ENCODE results near the gene RFPL4A. TPM values are rescaled to one million over a fixed set of nuclear protein-coding genes. Genes with fewer than 3 reads are reported as not detected.

Gene RFPL4A
- total and polyA plus RNA-seq, 2 donors (not counting 1 experiment from before 2014, with no cell fraction given), result not detected

DNA sequence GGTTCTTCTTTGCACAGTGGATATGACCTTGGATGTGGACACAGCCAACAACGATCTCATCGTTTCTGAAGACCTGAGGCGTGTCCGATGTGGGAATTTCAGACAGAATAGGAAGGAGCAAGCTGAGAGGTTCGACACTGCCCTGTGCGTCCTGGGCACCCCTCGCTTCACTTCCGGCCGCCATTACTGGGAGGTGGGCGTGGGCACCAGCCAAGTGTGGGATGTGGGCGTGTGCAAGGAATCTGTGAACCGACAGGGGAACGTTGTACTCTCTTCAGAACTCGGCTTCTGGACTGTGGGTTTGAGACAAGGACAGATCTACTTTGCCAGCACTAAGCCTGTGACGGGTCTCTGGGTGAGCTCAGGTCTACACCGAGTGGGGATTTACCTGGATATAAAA, 19.4 kb downstream of the RFPL4A start:
- H3K9me3 ChIP-seq (ENCODE audit: control insufficient read depth, insufficient read depth, low read depth, low read length), result no peaks in the 10 kb centered on the region
- no peak overlapping the region for H3K9ac ChIP-seq (ENCODE audit: insufficient read depth, low read length)
- H4K20me1 ChIP-seq (ENCODE audit: control insufficient read depth, extremely low read depth, insufficient read depth, low read length), result no peaks in the 10 kb centered on the region
- TF ChIP-seq EZH2 (IDR thresholded peaks at IDR 0.05; ENCODE audit: low read length, missing control alignments), result no peak
- TF ChIP-seq, protein P1, sequence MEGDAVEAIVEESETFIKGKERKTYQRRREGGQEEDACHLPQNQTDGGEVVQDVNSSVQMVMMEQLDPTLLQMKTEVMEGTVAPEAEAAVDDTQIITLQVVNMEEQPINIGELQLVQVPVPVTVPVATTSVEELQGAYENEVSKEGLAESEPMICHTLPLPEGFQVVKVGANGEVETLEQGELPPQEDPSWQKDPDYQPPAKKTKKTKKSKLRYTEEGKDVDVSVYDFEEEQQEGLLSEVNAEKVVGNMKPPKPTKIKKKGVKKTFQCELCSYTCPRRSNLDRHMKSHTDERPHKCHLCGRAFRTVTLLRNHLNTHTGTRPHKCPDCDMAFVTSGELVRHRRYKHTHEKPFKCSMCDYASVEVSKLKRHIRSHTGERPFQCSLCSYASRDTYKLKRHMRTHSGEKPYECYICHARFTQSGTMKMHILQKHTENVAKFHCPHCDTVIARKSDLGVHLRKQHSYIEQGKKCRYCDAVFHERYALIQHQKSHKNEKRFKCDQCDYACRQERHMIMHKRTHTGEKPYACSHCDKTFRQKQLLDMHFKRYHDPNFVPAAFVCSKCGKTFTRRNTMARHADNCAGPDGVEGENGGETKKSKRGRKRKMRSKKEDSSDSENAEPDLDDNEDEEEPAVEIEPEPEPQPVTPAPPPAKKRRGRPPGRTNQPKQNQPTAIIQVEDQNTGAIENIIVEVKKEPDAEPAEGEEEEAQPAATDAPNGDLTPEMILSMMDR (conservative IDR thresholded peaks at IDR 0.05 in 1 of 2, IDR thresholded peaks at IDR 0.05 in 1 of 2; ENCODE audit: low read depth in 1 of 2, low read length in 2 of 2), result no peak
- H3K4me2 ChIP-seq (ENCODE audit: extremely low read depth, insufficient read depth, low read length), result no peak overlapping the region
- no peak overlapping the region for H3K4me3 ChIP-seq (replicated peaks in 1 of 4; ENCODE audit: control extremely low read depth in 1 of 4, insufficient read depth in 1 of 4, low read depth in 3 of 4, low read length in 4 of 4)
- H2AFZ ChIP-seq (ENCODE audit: low read length), result no peak overlapping the region
- no peak overlapping the region for H3K27ac ChIP-seq (ENCODE audit: insufficient read depth, low read length)
- no peaks in the 10 kb centered on the region for H3K4me1 ChIP-seq (ENCODE audit: control insufficient read depth, extremely low read depth, insufficient read depth, low read length)
- DNase-seq (ENCODE audit: low read depth in 2 of 2), result no peak
- no peaks in the 10 kb centered on the region for H3K27me3 ChIP-seq (ENCODE audit: control insufficient read depth, insufficient read depth, low read length)
- H3K36me3 ChIP-seq (ENCODE audit: control insufficient read depth, insufficient read depth, low read length), result no peaks in the 10 kb centered on the region
- H3K79me2 ChIP-seq (ENCODE audit: control insufficient read depth, insufficient read depth, low read length), result no peaks in the 10 kb centered on the region

DNA sequence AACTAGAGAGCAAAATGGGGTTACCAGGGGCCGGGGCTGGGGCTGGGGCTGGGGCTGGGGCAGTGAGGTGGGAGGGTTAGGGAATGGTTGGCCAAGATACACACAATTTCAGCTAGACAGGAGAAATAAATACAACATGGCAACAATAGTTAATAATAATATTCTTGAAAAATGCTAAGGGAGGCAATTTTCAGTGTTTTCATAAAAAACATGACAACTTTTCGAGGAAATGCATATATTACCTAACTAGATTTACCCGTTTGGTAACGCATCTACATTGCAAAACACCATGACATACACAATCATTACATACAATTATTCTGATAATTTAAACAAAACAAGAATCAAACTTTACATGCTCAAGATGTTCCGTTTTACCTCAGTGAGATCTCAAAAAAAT, 22.2 kb downstream of the RFPL4A start:
- Histone ChIP-seq H3K4me1 (ENCODE audit: control insufficient read depth, extremely low read depth, insufficient read depth, low read length) (no peaks in the 10 kb centered on the region), H3K36me3 (ENCODE audit: control insufficient read depth, insufficient read depth, low read length) (no peaks in the 10 kb centered on the region), H3K27me3 (ENCODE audit: control insufficient read depth, insufficient read depth, low read length) (no peaks in the 10 kb centered on the region), H3K79me2 (ENCODE audit: control insufficient read depth, insufficient read depth, low read length) (no peaks in the 10 kb centered on the region), H4K20me1 (ENCODE audit: control insufficient read depth, extremely low read depth, insufficient read depth, low read length) (no peaks in the 10 kb centered on the region), H3K4me3 (replicated peaks in 1 of 4; ENCODE audit: control extremely low read depth in 1 of 4, insufficient read depth in 1 of 4, low read depth in 3 of 4, low read length in 4 of 4) (no peak overlapping the region), H3K9ac (ENCODE audit: insufficient read depth, low read length) (no peak overlapping the region), H3K27ac (ENCODE audit: insufficient read depth, low read length) (no peak overlapping the region), H3K9me3 (ENCODE audit: control insufficient read depth, insufficient read depth, low read depth, low read length) (no peaks in the 10 kb centered on the region), H3K4me2 (ENCODE audit: extremely low read depth, insufficient read depth, low read length) (no peak overlapping the region), H2AFZ (ENCODE audit: low read length) (no peak overlapping the region)
- DNase-seq (ENCODE audit: low read depth in 2 of 2), result no peak
- TF ChIP-seq, protein P1 (conservative IDR thresholded peaks at IDR 0.05 in 1 of 2, IDR thresholded peaks at IDR 0.05 in 1 of 2; ENCODE audit: low read depth in 1 of 2, low read length in 2 of 2), result no peak
- no peak for TF ChIP-seq EZH2 (IDR thresholded peaks at IDR 0.05; ENCODE audit: low read length, missing control alignments)

DNA sequence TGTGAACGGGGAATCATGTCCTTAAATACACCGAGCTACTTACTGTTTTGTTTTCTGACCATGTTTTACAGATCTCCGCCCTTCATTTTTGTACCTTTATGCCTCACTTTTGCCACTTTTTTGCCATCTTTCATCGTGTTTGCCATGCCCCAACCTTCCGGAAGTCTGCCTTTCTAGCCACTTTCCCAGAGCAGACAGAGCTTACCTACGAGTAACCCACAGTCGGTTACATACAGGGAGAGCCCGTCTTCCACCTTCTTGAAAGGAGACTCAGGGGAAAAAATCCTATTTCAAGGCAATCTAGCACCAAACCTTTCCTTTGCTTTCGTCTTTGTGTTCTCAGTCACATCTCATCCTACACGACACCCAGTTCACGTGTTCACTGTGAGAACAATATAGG, 36.1 kb downstream of the RFPL4A start:
- Histone ChIP-seq H3K79me2 (ENCODE audit: control insufficient read depth, insufficient read depth, low read length) (no peaks in the 10 kb centered on the region), H3K27ac (ENCODE audit: insufficient read depth, low read length) (no peak overlapping the region), H3K4me3 (replicated peaks in 1 of 4; ENCODE audit: control extremely low read depth in 1 of 4, insufficient read depth in 1 of 4, low read depth in 3 of 4, low read length in 4 of 4) (no peak overlapping the region), H3K4me1 (ENCODE audit: control insufficient read depth, extremely low read depth, insufficient read depth, low read length) (no peaks in the 10 kb centered on the region), H3K4me2 (ENCODE audit: extremely low read depth, insufficient read depth, low read length) (no peak overlapping the region), H4K20me1 (ENCODE audit: control insufficient read depth, extremely low read depth, insufficient read depth, low read length) (no peaks in the 10 kb centered on the region), H3K9me3 (ENCODE audit: control insufficient read depth, insufficient read depth, low read depth, low read length) (no peaks in the 10 kb centered on the region), H3K36me3 (ENCODE audit: control insufficient read depth, insufficient read depth, low read length) (no peaks in the 10 kb centered on the region), H2AFZ (ENCODE audit: low read length) (no peak overlapping the region), H3K9ac (ENCODE audit: insufficient read depth, low read length) (no peak overlapping the region), H3K27me3 (ENCODE audit: control insufficient read depth, insufficient read depth, low read length) (no peaks in the 10 kb centered on the region)
- TF ChIP-seq, protein P1 (conservative IDR thresholded peaks at IDR 0.05 in 1 of 2, IDR thresholded peaks at IDR 0.05 in 1 of 2; ENCODE audit: low read depth in 1 of 2, low read length in 2 of 2), result no peak
- TF ChIP-seq EZH2 (IDR thresholded peaks at IDR 0.05; ENCODE audit: low read length, missing control alignments), result no peak
- no peak for DNase-seq (ENCODE audit: low read depth in 2 of 2)
